KOPT-K1 (cell line): Measurements from ENCODE around the gene CACNA1H.

Source experiments
- H3K27ac ChIP-seq: fragments of 200-600 bp; sonication (generic); 2 replicates; pipeline ENCODE4 v1.5.1; 2016; ENCODE audit warnings: antibody characterized with exemption, mild to moderate bottlenecking, low read depth, low read length; ENCODE audit not compliant: poor library complexity, severe bottlenecking
- H3K36me3 ChIP-seq: fragments of 200-600 bp; sonication (generic); 2 replicates; pipeline ENCODE4 v1.5.1; 2017; ENCODE audit warnings: antibody characterized with exemption, mild to moderate bottlenecking, low read length, moderate library complexity; ENCODE audit not compliant: insufficient read depth
- H3K9me3 ChIP-seq: fragments of 200-600 bp; sonication (generic); 2 replicates; pipeline ENCODE4 v1.5.1; 2017; ENCODE audit warnings: antibody characterized with exemption, low read length, mild to moderate bottlenecking; ENCODE audit not compliant: insufficient read depth, poor library complexity, severe bottlenecking

The CACNA1H gene

GRCh38 chr16:1119129-1119528 is 33.8 kb upstream of the CACNA1H start:
- H3K9me3 ChIP-seq = no peaks in the 10 kb centered on the region
- H3K27ac ChIP-seq = no peak overlapping the region
- no peaks in the 10 kb centered on the region for H3K36me3 ChIP-seq

DNA sequence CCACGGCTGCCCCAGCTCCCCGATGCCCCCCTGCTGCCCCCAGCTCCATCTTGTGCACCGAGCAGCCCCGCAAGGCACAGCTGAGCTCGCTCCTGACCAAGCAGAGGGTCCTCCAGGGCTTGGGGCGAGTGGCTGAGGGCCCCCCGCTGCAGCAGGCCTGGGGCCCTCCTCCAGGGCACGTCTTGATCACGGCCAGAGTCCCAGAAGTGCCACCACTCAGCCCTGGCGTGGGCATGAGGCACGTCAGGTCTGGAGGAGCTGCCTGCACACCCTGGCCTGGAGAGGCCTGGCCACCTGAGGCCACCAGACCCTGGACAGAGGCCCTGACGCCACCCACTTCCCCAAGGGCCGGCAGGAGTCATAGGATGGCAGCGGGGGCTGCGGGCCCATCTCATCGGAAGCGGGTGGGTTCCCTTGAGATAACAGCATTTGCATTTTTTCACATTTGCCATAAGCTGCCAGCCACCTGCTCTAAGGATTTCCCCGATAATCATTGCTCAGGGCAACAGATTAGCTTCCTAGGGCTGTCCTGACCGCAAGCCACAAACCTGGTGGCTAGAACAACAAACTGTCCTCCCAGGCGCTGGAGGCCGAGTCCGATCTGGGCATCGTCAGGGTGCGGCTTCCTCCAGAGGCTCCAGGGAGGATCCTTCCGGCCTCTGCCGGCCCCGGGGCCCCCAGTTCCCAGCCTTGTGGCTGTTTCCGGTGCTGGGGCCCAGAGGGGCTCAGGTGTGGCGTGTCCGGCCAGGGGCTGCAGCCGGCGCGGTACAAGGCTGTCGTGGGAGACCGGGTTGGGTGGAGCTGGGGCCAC is 32.9 kb upstream of the CACNA1H start:
- Histone ChIP-seq H3K36me3 (no peaks in the 10 kb centered on the region), H3K27ac (no peak overlapping the region), H3K9me3 (no peaks in the 10 kb centered on the region)

- H3K27ac ChIP-seq = no peak overlapping the region
- no peaks in the 10 kb centered on the region for H3K36me3 ChIP-seq
- H3K9me3 ChIP-seq = no peaks in the 10 kb centered on the region
Observed at GRCh38 chr16:1120577-1120941, 32.3 kb upstream of the CACNA1H start.

DNA sequence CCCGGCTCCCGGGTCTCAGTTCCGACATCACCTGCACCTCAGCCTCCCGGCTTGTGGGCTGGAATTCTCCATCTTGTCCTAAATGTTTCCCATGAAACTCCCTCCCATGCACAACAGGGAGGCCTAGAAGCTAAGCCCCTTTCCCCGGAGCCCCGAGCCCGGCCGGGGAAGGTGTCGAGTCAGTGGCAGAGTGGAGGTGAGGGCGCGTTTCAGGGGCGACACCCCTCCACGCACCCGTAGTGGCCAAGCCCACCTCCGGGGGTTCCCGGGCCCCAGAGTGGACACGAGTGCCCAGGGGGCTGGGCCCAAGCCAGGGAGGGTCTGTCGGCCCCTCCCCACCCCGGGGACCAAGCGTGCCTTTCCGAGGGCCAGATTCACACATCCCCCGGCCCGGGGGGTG is 31.9 kb upstream of the CACNA1H start:
- no peaks in the 10 kb centered on the region for H3K9me3 ChIP-seq
- H3K36me3 ChIP-seq = no peaks in the 10 kb centered on the region
- no peak overlapping the region for H3K27ac ChIP-seq

- Histone ChIP-seq H3K9me3 (no peaks in the 10 kb centered on the region), H3K27ac (no peak overlapping the region), H3K36me3 (no peaks in the 10 kb centered on the region)
Observed at GRCh38 chr16:1121601-1122397, 31.1 kb upstream of the CACNA1H start.

GRCh38 chr16:1122398-1122765 is 30.5 kb upstream of the CACNA1H start:
- H3K9me3 ChIP-seq = no peaks in the 10 kb centered on the region
- no peaks in the 10 kb centered on the region for H3K36me3 ChIP-seq

DNA sequence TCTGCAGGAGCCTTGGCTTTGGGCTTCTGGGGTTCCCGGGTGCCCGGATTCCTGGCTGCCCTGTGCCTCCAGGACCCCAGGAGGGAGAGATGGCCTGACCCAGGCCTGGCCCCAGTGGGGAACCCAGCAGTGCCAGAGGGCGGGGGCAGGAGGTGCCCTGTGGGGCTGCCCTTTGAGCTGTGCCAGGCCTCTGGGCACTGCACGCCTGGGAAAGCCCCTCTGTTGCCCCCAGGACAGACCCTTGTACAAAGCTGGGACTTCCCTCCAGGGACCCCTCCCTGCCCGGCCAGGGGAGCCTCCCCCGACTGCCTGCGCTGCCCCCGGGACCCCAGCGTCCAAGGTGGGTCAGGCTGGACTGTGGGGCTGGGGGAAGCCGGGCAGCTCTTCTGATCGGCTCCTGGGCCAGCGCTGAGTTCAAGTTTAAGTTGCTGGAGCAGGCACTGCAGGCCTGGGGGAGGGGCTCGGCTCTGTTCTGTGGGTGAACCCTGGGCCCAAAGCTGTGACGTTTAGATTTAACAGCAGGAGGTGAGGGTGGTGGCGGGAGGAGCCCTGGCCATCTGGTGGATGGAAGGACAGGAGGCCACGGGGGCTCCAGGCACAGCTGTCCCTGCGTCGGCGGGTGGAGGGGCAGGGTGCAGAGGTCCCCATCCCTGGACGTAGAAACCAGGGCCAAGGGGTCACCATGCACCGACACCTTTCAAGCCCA is 29.2 kb upstream of the CACNA1H start:
- Histone ChIP-seq H3K9me3 (no peaks in the 10 kb centered on the region), H3K27ac (no peak overlapping the region), H3K36me3 (no peaks in the 10 kb centered on the region)

More at GRCh38 chr16:1122398-1122765, 30.5 kb upstream of the CACNA1H start:
- no peak overlapping the region for H3K27ac ChIP-seq

DNA sequence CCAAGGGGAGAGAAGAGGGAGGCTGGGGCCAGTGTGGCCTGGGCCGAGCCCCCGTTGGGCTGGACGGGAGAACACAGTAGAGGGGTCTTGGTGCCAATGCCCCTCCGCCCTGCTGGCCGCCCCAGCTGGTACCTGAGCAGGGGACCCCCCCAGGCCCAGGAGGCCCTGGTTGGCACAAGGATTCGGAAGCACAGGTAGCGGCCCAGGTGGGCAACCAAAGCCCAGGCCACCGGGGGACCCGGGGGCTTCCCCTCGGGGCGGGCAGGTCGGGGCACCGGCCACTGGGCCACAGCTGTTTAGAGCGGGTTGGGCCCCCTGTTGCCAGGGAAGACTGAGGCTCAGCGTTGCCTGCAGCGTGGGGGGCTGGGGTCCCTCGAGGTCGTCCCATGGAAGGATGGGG is 28.6 kb upstream of the CACNA1H start:
- Histone ChIP-seq H3K9me3 (no peaks in the 10 kb centered on the region), H3K27ac (no peak overlapping the region), H3K36me3 (no peaks in the 10 kb centered on the region)

- H3K27ac ChIP-seq = no peak overlapping the region
- no peaks in the 10 kb centered on the region for H3K9me3 ChIP-seq
- no peaks in the 10 kb centered on the region for H3K36me3 ChIP-seq
Observed at GRCh38 chr16:1124795-1125194, 28.1 kb upstream of the CACNA1H start.

DNA sequence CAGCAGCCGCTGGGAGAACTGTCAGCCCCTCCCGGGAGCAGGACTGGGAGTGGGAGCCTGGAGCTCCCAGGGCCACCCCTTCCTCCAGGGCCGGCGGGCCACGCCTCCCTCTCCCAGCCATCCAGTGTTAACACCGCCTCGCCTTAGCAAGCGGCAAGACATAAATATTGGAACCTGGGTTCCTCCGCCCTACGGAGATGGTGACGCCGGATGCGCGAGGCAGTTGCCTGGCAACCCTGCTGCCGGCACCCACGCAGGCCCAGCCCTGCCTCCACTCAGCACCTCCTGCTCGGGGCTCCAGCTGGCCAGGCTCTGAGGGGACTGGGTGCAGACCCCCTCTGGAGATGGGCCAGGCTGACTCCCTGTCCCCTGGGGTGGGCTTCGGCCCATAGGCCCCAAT is 27.4 kb upstream of the CACNA1H start:
- H3K27ac ChIP-seq = no peak overlapping the region
- H3K36me3 ChIP-seq = no peaks in the 10 kb centered on the region
- H3K9me3 ChIP-seq = no peaks in the 10 kb centered on the region

- Histone ChIP-seq H3K9me3 (no peaks in the 10 kb centered on the region), H3K27ac (no peak overlapping the region), H3K36me3 (no peaks in the 10 kb centered on the region)
Observed at GRCh38 chr16:1126044-1126443, 26.9 kb upstream of the CACNA1H start.

DNA sequence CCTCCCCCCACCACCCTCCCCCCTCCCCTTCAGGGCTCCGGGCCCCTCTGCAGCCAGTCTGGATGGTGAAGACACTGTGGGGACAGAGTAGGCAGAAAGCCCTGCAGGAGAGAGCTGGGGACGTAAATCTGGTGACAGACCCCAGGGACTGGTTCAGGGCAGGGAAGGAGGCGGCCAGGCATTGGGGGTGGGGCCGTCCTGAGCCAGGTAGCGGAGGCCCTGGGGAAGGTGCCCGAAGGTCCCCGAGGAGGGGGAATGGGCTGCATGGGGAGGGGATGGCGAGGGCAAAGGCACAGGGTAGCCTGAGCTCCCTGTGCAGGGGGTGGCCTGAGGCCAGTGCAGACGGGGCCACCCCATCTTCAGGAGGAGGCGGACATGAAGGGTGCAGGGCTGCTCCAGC is 26.3 kb upstream of the CACNA1H start:
- no peaks in the 10 kb centered on the region for H3K9me3 ChIP-seq
- H3K36me3 ChIP-seq = no peaks in the 10 kb centered on the region
- H3K27ac ChIP-seq = no peak overlapping the region

GRCh38 chr16:1127101-1127500 is 25.8 kb upstream of the CACNA1H start:
- no peaks in the 10 kb centered on the region for H3K36me3 ChIP-seq
- H3K9me3 ChIP-seq = no peaks in the 10 kb centered on the region
- no peak overlapping the region for H3K27ac ChIP-seq

- no peak overlapping the region for H3K27ac ChIP-seq
- H3K9me3 ChIP-seq = no peaks in the 10 kb centered on the region
- H3K36me3 ChIP-seq = no peaks in the 10 kb centered on the region
Observed at GRCh38 chr16:1127971-1128715, 24.8 kb upstream of the CACNA1H start.
